Type B pancreatic cell (in vitro differentiated cells): ENCODE measurements around the gene OXER1. TPM values are rescaled to one million over a fixed set of nuclear protein-coding genes. Genes with fewer than 3 reads are reported as not detected.
A peak's percentile ranks its signal among the peaks of the same experiment; 100 is the strongest.

Experiments used
- DNase-seq: peaks from one replicate; pipeline ENCODE4 v3.0.0; 2021; ENCODE audit warnings: mixed read lengths; ENCODE audit not compliant: unreplicated experiment; ENCODE audit errors: extremely low spot score
- H3K27ac Mint-ChIP-seq: 2 replicates; pipeline ENCODE4 v1.8.0; 2021; ENCODE audit warnings: mild to moderate bottlenecking, mixed read lengths
- H3K27me3 Mint-ChIP-seq: 2 replicates; pipeline ENCODE4 v1.8.0; 2021; ENCODE audit warnings: mixed read lengths
- H3K36me3 Mint-ChIP-seq: 2 replicates; pipeline ENCODE4 v1.8.0; 2021; ENCODE audit warnings: mixed read lengths
- H3K4me1 Mint-ChIP-seq: one replicate; pipeline ENCODE4 v1.8.0; 2021; ENCODE audit warnings: mixed read lengths; ENCODE audit not compliant: unreplicated experiment
- H3K4me3 Mint-ChIP-seq: 2 replicates; pipeline ENCODE4 v1.8.0; 2021; ENCODE audit warnings: mild to moderate bottlenecking, mixed read lengths
- H3K9me3 Mint-ChIP-seq: 2 replicates; pipeline ENCODE4 v1.8.0; 2021; ENCODE audit warnings: mixed read lengths
- total RNA-seq: library from RNA; stranded (reverse); gene quantifications from 2 replicates; pipeline ENCODE4 v1.2.1, GENCODE V29; 2021; ENCODE audit warnings: low replicate concordance
- TF ChIP-seq, protein P1 (sequence below): fragments of 200-600 bp; sonication (generic); conservative IDR thresholded peaks from 2 replicates; pipeline ENCODE4 v1.5.0; 2021; ENCODE audit warnings: antibody characterized with exemption, mild to moderate bottlenecking

OXER1 gene
- total RNA-seq, 1 donor from 2014 or later, result 2.8 TPM

DNA sequence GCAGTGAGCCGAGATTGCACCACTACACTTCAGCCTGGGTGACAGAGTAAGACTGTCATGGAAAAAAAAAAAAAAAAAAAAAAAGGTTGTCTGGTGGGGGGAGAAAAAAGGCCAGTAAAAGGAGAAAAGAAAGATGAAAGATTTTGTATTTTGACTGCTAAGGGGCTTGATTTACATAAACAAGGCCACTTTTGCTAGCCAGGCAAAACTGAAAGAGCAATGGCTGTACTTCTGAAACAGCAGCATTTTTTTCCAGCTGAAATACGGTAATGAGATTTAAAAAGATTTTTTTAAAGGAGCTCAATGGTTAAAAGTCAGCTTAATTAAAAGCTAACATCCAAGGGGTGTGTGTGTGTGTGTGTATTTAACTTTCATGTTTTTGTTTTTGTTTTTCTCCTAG is 11.3 kb upstream of the OXER1 start:
- TF ChIP-seq, protein P1, sequence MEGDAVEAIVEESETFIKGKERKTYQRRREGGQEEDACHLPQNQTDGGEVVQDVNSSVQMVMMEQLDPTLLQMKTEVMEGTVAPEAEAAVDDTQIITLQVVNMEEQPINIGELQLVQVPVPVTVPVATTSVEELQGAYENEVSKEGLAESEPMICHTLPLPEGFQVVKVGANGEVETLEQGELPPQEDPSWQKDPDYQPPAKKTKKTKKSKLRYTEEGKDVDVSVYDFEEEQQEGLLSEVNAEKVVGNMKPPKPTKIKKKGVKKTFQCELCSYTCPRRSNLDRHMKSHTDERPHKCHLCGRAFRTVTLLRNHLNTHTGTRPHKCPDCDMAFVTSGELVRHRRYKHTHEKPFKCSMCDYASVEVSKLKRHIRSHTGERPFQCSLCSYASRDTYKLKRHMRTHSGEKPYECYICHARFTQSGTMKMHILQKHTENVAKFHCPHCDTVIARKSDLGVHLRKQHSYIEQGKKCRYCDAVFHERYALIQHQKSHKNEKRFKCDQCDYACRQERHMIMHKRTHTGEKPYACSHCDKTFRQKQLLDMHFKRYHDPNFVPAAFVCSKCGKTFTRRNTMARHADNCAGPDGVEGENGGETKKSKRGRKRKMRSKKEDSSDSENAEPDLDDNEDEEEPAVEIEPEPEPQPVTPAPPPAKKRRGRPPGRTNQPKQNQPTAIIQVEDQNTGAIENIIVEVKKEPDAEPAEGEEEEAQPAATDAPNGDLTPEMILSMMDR, result no peak
- H3K4me1 Mint-ChIP-seq, result peaks cover 5% of the 10 kb centered on the region
- no peak for DNase-seq
- no peak overlapping the region for H3K27ac Mint-ChIP-seq
- H3K27me3 Mint-ChIP-seq, result no peaks in the 10 kb centered on the region
- H3K9me3 Mint-ChIP-seq, result peaks cover 4% of the 10 kb centered on the region
- no peak overlapping the region for H3K4me3 Mint-ChIP-seq
- H3K36me3 Mint-ChIP-seq, result no peaks in the 10 kb centered on the region

DNA sequence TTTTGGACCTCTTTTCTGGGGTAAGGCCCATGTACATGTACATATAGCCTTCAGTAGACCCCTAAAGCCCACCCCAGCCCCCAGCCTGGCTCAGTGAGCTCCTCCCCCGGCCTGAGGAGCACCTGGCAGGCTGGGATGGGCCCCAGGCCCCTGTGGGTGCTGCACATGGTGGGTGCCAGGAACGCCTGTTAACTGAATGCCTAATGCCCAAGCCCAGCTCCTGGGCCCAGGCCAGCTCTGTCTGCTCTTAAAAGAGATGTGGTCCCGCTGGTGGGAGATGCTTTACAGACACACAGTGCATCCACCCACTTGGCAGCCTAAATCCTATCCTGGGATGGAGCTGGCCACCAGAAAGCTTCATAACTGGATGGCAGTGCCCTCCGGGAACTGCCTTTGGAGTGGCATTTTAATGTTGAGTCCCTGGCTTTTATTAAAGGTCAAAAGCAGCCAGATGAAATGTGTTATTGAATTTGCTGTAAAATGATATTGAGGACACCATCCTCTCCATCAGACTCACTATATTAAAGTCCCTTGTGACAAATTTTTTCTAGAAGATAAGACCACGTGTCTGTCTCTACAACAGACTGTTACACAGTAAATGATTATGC is 7.7 kb upstream of the OXER1 start:
- Mint-ChIP-seq H3K4me1 (peaks cover 5% of the 10 kb centered on the region), H3K9me3 (peaks cover 4% of the 10 kb centered on the region), H3K4me3 (no peak overlapping the region), H3K36me3 (no peaks in the 10 kb centered on the region), H3K27ac (no peak overlapping the region), H3K27me3 (no peaks in the 10 kb centered on the region)
- TF ChIP-seq, protein P1, result no peak
- DNase-seq, result no peak

- peaks cover 5% of the 10 kb centered on the region for H3K4me1 Mint-ChIP-seq
- H3K9me3 Mint-ChIP-seq, result peaks cover 4% of the 10 kb centered on the region
- TF ChIP-seq, protein P1, result peak; percentile 64
- no peak for DNase-seq
- no peak overlapping the region for H3K27ac Mint-ChIP-seq
- H3K36me3 Mint-ChIP-seq, result no peaks in the 10 kb centered on the region
- H3K27me3 Mint-ChIP-seq, result no peaks in the 10 kb centered on the region
- H3K4me3 Mint-ChIP-seq, result no peak overlapping the region
Observed at GRCh38 chr2:42770288-42771131, 6.6 kb upstream of the OXER1 start.

GRCh38 chr2:42769583-42770287 is 5.8 kb upstream of the OXER1 start:
- no peak overlapping the region for H3K4me3 Mint-ChIP-seq

GRCh38 chr2:42768706-42769256 is 4.8 kb upstream of the OXER1 start:
- DNase-seq, result no peak
- Mint-ChIP-seq H3K27me3 (no peaks in the 10 kb centered on the region), H3K36me3 (no peaks in the 10 kb centered on the region), H3K4me1 (peaks cover 5% of the 10 kb centered on the region), H3K4me3 (no peak overlapping the region), H3K9me3 (peaks cover 4% of the 10 kb centered on the region), H3K27ac (no peak overlapping the region)
- TF ChIP-seq, protein P1, result no peak

More at GRCh38 chr2:42769583-42770287, 5.8 kb upstream of the OXER1 start:
- Mint-ChIP-seq H3K4me1 (peaks cover 5% of the 10 kb centered on the region), H3K27ac (no peak overlapping the region), H3K36me3 (no peaks in the 10 kb centered on the region), H3K27me3 (no peaks in the 10 kb centered on the region), H3K9me3 (peaks cover 4% of the 10 kb centered on the region)
- DNase-seq, result no peak
- TF ChIP-seq, protein P1, result no peak
